RWPE2 (cell line): ENCODE data around the gene SUGCT.

Source experiments
- ATAC-seq: fragments of 200-7000 bp; cut with Tn5 transposase; 3 replicates; pipeline ENCODE4 v1.9.1; 2021; ENCODE audit warnings: low read depth
- DNase-seq: peaks from one replicate; pipeline ENCODE4 v3.0.0-alpha.2; 2020; ENCODE audit warnings: low spot score
- H3K27ac ChIP-seq: fragments of 450-650 bp; 2 replicates; pipeline ENCODE4 v1.5.1; 2017; ENCODE audit warnings: mild to moderate bottlenecking; ENCODE audit not compliant: poor library complexity, severe bottlenecking
- H3K27me3 ChIP-seq: fragments of 250-450 bp; sonication (Bioruptor Pico); 2 replicates; pipeline ENCODE4 v1.5.1; 2021; ENCODE audit warnings: mild to moderate bottlenecking, moderate library complexity; ENCODE audit not compliant: insufficient read depth, poor library complexity, severe bottlenecking
- H3K36me3 ChIP-seq: fragments of 250-450 bp; sonication (Bioruptor Pico); 2 replicates; pipeline ENCODE4 v1.5.1; 2020; ENCODE audit warnings: low read depth, mild to moderate bottlenecking, moderate library complexity
- H3K4me1 ChIP-seq: fragments of 250-450 bp; sonication (Bioruptor Pico); 2 replicates; pipeline ENCODE4 v1.5.1; 2021; ENCODE audit warnings: mild to moderate bottlenecking, moderate library complexity; ENCODE audit not compliant: insufficient read depth, poor library complexity, severe bottlenecking
- H3K4me3 ChIP-seq: fragments of 250-450 bp; sonication (Bioruptor Pico); 2 replicates; pipeline ENCODE4 v1.5.1; 2021; ENCODE audit warnings: mild to moderate bottlenecking, moderate library complexity; ENCODE audit not compliant: severe bottlenecking
- H3K9me3 ChIP-seq: fragments of 250-450 bp; sonication (Bioruptor Pico); 2 replicates; pipeline ENCODE4 v1.5.1; 2021; ENCODE audit warnings: mild to moderate bottlenecking, moderate library complexity; ENCODE audit not compliant: severe bottlenecking
- TF ChIP-seq, protein P1 (sequence below): fragments of 450-650 bp; IDR thresholded peaks from one replicate; pipeline ENCODE4 v1.5.1; 2017; ENCODE audit warnings: mild to moderate bottlenecking, moderate library complexity; ENCODE audit not compliant: poor library complexity, severe bottlenecking

Gene SUGCT

DNA sequence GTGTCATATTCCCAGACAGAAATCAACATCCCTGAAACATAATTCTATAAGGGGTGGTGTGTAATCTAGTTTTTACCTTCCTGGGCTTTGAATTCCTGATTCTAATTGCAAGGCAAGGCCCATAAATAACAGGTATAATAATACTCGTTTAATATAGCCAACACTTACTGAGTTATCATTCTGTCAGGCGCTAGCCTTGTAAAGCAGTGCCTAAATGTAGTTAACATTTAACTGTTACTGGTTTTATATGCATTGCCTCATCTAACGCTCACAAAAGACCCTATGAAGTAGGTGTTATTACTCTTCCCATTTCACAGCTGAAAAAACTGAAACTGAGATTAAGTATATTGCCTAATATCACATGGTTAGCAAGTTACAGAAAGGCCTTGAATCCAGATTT, 772.5 kb downstream of the SUGCT start:
- Histone ChIP-seq H3K9me3 (no peaks in the 10 kb centered on the region), H3K36me3 (no peaks in the 10 kb centered on the region), H3K27ac (no peak overlapping the region), H3K27me3 (no peaks in the 10 kb centered on the region), H3K4me3 (no peak overlapping the region), H3K4me1 (no peaks in the 10 kb centered on the region)
- DNase-seq: no peak
- no peak for ATAC-seq
- TF ChIP-seq, protein P1, sequence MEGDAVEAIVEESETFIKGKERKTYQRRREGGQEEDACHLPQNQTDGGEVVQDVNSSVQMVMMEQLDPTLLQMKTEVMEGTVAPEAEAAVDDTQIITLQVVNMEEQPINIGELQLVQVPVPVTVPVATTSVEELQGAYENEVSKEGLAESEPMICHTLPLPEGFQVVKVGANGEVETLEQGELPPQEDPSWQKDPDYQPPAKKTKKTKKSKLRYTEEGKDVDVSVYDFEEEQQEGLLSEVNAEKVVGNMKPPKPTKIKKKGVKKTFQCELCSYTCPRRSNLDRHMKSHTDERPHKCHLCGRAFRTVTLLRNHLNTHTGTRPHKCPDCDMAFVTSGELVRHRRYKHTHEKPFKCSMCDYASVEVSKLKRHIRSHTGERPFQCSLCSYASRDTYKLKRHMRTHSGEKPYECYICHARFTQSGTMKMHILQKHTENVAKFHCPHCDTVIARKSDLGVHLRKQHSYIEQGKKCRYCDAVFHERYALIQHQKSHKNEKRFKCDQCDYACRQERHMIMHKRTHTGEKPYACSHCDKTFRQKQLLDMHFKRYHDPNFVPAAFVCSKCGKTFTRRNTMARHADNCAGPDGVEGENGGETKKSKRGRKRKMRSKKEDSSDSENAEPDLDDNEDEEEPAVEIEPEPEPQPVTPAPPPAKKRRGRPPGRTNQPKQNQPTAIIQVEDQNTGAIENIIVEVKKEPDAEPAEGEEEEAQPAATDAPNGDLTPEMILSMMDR: no peak

- no peak for DNase-seq
- H3K36me3 ChIP-seq: no peaks in the 10 kb centered on the region
- no peaks in the 10 kb centered on the region for H3K27me3 ChIP-seq
- no peaks in the 10 kb centered on the region for H3K9me3 ChIP-seq
- H3K4me1 ChIP-seq: no peaks in the 10 kb centered on the region
- no peak overlapping the region for H3K27ac ChIP-seq
- no peak for ATAC-seq
- TF ChIP-seq, protein P1: no peak
- no peak overlapping the region for H3K4me3 ChIP-seq
Observed at GRCh38 chr7:40909346-40909980, 774.7 kb downstream of the SUGCT start.
